Measurements from ENCODE around the gene PTPN20. TPM values are rescaled to one million over a fixed set of nuclear protein-coding genes. Genes with fewer than 3 reads are reported as not detected.

PTPN20 gene
- total and polyA plus RNA-seq, 2 of the 4 experiments (the other 2 are of a cell fraction), result 0.14 TPM; not detected in 1

DNA sequence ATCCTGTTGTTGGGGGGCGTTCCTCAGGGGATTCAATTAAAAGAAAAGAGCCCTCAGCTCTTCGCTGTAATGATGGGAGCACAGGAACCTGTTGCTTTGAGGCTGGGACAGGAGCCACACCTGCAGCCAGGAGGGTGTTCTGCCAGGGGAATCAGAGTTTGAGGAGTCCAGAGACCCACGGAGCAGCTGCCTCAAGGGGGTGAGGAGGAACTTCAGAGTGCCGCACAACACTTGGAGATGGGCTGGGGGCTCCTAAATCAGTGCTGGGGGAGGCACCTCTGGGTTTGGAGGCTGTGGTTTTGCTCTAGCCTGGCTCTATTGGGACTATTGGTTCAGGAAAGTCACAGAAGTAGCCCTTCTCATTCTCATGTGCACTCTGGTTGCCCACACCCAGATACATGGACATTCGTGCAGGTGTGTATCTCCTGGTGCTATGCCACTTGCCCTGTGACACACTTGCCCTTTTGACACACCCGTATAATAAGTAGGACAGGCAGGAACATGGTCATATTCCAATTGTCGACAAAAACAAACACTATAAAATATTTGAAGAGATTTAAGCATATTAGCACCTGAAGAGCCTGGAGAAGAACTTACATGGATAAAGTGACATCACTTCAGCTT lies 98.1 kb downstream of the PTPN20 start:
- CTCF ChIA-PET, result interaction anchor here (1.4 kb wide), 1 partner anchor 15 kb away, joined by 3 read pairs; no protein-coding TSS in a partner anchor
- intact Hi-C loops (cut with micrococcal nuclease), result no loop called here

More for the DNA sequence above, 98.1 kb downstream of the PTPN20 start:
- no peak overlapping the region for H4K5ac ChIP-seq (ENCODE audit: low read depth, low read length)
- no peaks in the 10 kb centered on the region for H3K4me1 ChIP-seq (ENCODE audit: control insufficient read depth, insufficient read depth, low read length)
- H2BK120ac ChIP-seq (ENCODE audit: low read depth, low read length), result no peak overlapping the region
- H3K27me3 ChIP-seq (ENCODE audit: control insufficient read depth, insufficient read depth, low read length), result peaks cover 16% of the 10 kb centered on the region
- H3K9me1 ChIP-seq (ENCODE audit: insufficient read depth, low read length), result no peaks in the 10 kb centered on the region
- H4K8ac ChIP-seq (ENCODE audit: low read depth in 2 of 2, low read length in 2 of 2), result no peak overlapping the region
- H4K91ac ChIP-seq (ENCODE audit: insufficient read depth, low read depth, low read length), result no peak overlapping the region
- no peak overlapping the region for H3K27ac ChIP-seq (ENCODE audit: insufficient read depth, low read length)
- no peak overlapping the region for H3K9ac ChIP-seq (ENCODE audit: low read depth, low read length)
- no peak overlapping the region for H3K23ac ChIP-seq (ENCODE audit: low read depth, low read length)
- POLR2A ChIA-PET (ENCODE audit: unreplicated experiment), result no interaction called here
- H4K20me1 ChIP-seq (ENCODE audit: insufficient read depth, low read length), result no peaks in the 10 kb centered on the region
- H3K4me2 ChIP-seq (ENCODE audit: low read depth, low read length), result no peak overlapping the region
- WGBS, 2 experiments (ENCODE audit: extremely low coverage in 2 of 2, insufficient read length in 1 of 2), result 40% methylated on average over 1 of the region's 7 CpGs; no CpG with 5 or more reads in 1 of the 2 experiments
- H2AK5ac ChIP-seq (ENCODE audit: low read depth, low read length), result no peak overlapping the region
- no peak overlapping the region for H2AK9ac ChIP-seq (replicated peaks; ENCODE audit: low read depth, low read length, poor library complexity)
- dilution Hi-C loops (cut with HindIII; ENCODE audit: low sequenced_read_pairs, unreplicated experiment) (no loop called here), in situ Hi-C loops (cut with MboI; ENCODE audit: low sequenced_read_pairs) (no loop called here)
- H3K79me1 ChIP-seq (ENCODE audit: low read depth in 1 of 2, low read length in 2 of 2), result no peaks in the 10 kb centered on the region
- H3K36me3 ChIP-seq (ENCODE audit: control insufficient read depth, insufficient read depth, low read length), result no peaks in the 10 kb centered on the region
- H3K18ac ChIP-seq (ENCODE audit: low read depth, low read length), result no peak overlapping the region
- H2BK5ac ChIP-seq (ENCODE audit: low read depth, low read length, poor library complexity, severe bottlenecking), result no peak overlapping the region
- no peak overlapping the region for H3K14ac ChIP-seq (replicated peaks; ENCODE audit: low read depth, low read length)
- no peak overlapping the region for H3K4me3 ChIP-seq (ENCODE audit: insufficient read depth, low read depth, low read length)
- no peak overlapping the region for H3K4ac ChIP-seq (ENCODE audit: low read depth, low read length)
- no peaks in the 10 kb centered on the region for H3K9me3 ChIP-seq (ENCODE audit: control insufficient read depth, insufficient read depth, low read length)
- H2BK20ac ChIP-seq (ENCODE audit: low read depth, low read length), result no peak overlapping the region
- TF ChIP-seq CEBPB (IDR thresholded peaks at IDR 0.05; ENCODE audit: low read depth, low read length), result no peak
- H2AFZ ChIP-seq (replicated peaks; ENCODE audit: low read length, poor library complexity), result no peak overlapping the region
- no peak overlapping the region for H3K56ac ChIP-seq (ENCODE audit: extremely low read depth, insufficient read depth, low read length)
- ATAC-seq (ENCODE audit: low read depth) (no peak), DNase-seq (no peak)
- BruUV-seq (replicated peaks), result no TSS peak
- H2BK15ac ChIP-seq (ENCODE audit: low read depth, low read length), result no peak overlapping the region

All from IMR-90 (cell line).